HL-60 (cell line): ENCODE measurements around the gene ASB15.

Experiments
- DNase-seq, 2 experiments: peaks; one replicate each; pipeline ENCODE4 v3.0.0-alpha.2; 2010 to 2020; ENCODE audit warnings: low read depth in 1 of 2, low spot score in 1 of 2
- H3K27ac ChIP-seq: fragments of 250-450 bp; sonication (Bioruptor Pico); replicated peaks from 2 replicates; pipeline ENCODE4 v1.5.1; 2020; ENCODE audit warnings: mild to moderate bottlenecking, moderate library complexity
- H3K27me3 ChIP-seq: fragments of 250-450 bp; sonication (Bioruptor Pico); 2 replicates; pipeline ENCODE4 v1.5.1; 2021; ENCODE audit warnings: mild to moderate bottlenecking, moderate library complexity; ENCODE audit not compliant: insufficient read depth, poor library complexity, severe bottlenecking
- H3K4me3 ChIP-seq: replicated peaks from 2 replicates; pipeline ENCODE4 v1.5.1; 2011; ENCODE audit warnings: mild to moderate bottlenecking, control low read depth, low read length; ENCODE audit not compliant: insufficient read depth
- CTCF ChIP-seq: IDR thresholded peaks from one replicate; pipeline ENCODE4 v1.5.1; 2011; ENCODE audit warnings: low read length, control low read depth, inconsistent platforms; ENCODE audit not compliant: insufficient read depth
- GABPA ChIP-seq: IDR thresholded peaks from 2 replicates; pipeline ENCODE4 v1.6.1; 2012; ENCODE audit warnings: low read depth
- POLR2AphosphoS5 ChIP-seq: IDR thresholded peaks from 2 replicates; pipeline ENCODE4 v1.6.1; 2012; ENCODE audit warnings: low read depth
- REST ChIP-seq: IDR thresholded peaks from 2 replicates; pipeline ENCODE4 v1.6.1; 2012; ENCODE audit warnings: low read depth; ENCODE audit not compliant: insufficient replicate concordance
- SPI1 ChIP-seq: IDR thresholded peaks from 2 replicates; pipeline ENCODE4 v1.6.1; 2012; ENCODE audit warnings: low read depth, mild to moderate bottlenecking, borderline replicate concordance

Gene ASB15

GRCh38 chr7:123562121-123562520 lies 39.5 kb upstream of the ASB15 start:
- TF ChIP-seq POLR2AphosphoS5: no peak
- TF ChIP-seq CTCF: no peak
- TF ChIP-seq GABPA: no peak
- no peak for TF ChIP-seq REST
- no peak for TF ChIP-seq SPI1
- Histone ChIP-seq H3K27me3 (no peaks in the 10 kb centered on the region), H3K4me3 (no peak overlapping the region), H3K27ac (no peak overlapping the region)
- DNase-seq: no peak

DNA sequence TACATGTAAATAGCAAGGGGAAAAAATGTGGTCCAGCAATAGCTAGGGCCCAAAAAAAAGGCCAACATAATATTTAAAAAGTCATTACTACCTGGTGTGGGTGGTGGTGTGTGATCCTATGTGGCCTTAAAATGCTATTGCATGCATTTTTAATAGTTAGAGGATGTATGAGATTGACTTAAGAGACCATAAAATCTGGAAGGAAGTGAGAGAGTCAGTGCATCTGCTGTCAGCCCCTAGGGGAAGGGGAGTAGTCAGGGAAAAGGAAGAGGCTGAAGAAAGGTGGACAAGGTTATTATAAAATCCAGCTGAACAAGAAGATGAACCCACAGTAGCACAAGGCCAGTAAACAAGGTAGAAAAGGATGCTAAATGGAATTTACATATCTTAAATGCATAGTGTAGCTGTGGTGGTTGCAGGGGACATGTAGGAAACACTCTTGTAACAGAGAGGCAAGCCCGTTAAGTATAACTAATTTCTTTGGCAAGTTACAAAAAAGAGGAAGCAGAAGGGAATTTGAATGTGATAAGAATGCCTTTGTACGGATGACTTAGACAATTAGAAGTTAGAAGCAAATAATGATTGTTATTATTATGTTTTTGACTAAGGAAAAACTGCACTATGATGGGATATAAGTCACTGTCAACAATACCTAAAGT lies 32.1 kb upstream of the ASB15 start:
- Histone ChIP-seq H3K27ac (no peak overlapping the region), H3K4me3 (no peak overlapping the region), H3K27me3 (no peaks in the 10 kb centered on the region)
- DNase-seq: no peak
- 0 out of 2 replicates have a peak, but pooled peaks have one; percentile 2 for TF ChIP-seq SPI1
- no peak for TF ChIP-seq REST

- DNase-seq: no peak
- Histone ChIP-seq H3K4me3 (no peak overlapping the region), H3K27me3 (no peaks in the 10 kb centered on the region), H3K27ac (no peak overlapping the region)
- TF ChIP-seq REST: no peak
- TF ChIP-seq CTCF: no peak
- TF ChIP-seq SPI1: no peak
- no peak for TF ChIP-seq GABPA
- TF ChIP-seq POLR2AphosphoS5: no peak
These were observed 31.0 kb upstream of the ASB15 start for GRCh38 chr7:123570390-123571182.
